ENCODE data around the gene ZBTB7B. TPM values are rescaled to one million over a fixed set of nuclear protein-coding genes. Genes with fewer than 3 reads are reported as not detected.
A peak's percentile ranks its signal among the peaks of the same experiment; 100 is the strongest.

ZBTB7B gene
- total and polyA plus RNA-seq, 9 of the 15 experiments (the other 6 are each of a cell fraction or from before 2014, with no cell fraction given) = 0.04 to 46.5 (median 15.2) TPM

- TF ChIP-seq PML (IDR thresholded peaks at IDR 0.05; ENCODE audit: low read length) (no peak), SPI1 (IDR thresholded peaks at IDR 0.05; ENCODE audit: borderline replicate concordance, low read depth, low read length) (no peak), POLR2G (IDR thresholded peaks at IDR 0.05; ENCODE audit: low read depth, low read length) (peak; percentile 52), ELF1 (tag; IDR thresholded peaks at IDR 0.05) (no peak), NFE2 (IDR thresholded peaks at IDR 0.05; ENCODE audit: low read depth) (no peak), MLX (CRISPR knock-in tag; conservative IDR thresholded peaks at IDR 0.05) (no peak), ZC3H11A (IDR thresholded peaks at IDR 0.05; ENCODE audit: low read depth, low read length) (no peak), CBX5 (IDR thresholded peaks at IDR 0.05; ENCODE audit: borderline replicate concordance, low read depth) (no peak), TAL1 (IDR thresholded peaks at IDR 0.05) (no peak), BCL6 (CRISPR knock-in tag; IDR thresholded peaks at IDR 0.05) (no peak), HMBOX1 (IDR thresholded peaks at IDR 0.05) (no peak), ARID1B (IDR thresholded peaks at IDR 0.05) (peak; percentile 26; the same call in 1 of the 2 replicates), FOXP4 (CRISPR knock-in tag; IDR thresholded peaks at IDR 0.05; ENCODE audit: borderline replicate concordance) (no peak), PHB2 (IDR thresholded peaks at IDR 0.05; ENCODE audit: low read depth) (no peak), ZNF175 (CRISPR knock-in tag; IDR thresholded peaks at IDR 0.05; ENCODE audit: low read depth) (no peak)
- TF ChIP-seq, protein P1, sequence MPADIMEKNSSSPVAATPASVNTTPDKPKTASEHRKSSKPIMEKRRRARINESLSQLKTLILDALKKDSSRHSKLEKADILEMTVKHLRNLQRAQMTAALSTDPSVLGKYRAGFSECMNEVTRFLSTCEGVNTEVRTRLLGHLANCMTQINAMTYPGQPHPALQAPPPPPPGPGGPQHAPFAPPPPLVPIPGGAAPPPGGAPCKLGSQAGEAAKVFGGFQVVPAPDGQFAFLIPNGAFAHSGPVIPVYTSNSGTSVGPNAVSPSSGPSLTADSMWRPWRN (IDR thresholded peaks at IDR 0.05; ENCODE audit: low read depth) = no peak
Measured at GRCh38 chr1:155008015-155008941, 5.7 kb downstream of the ZBTB7B start (continued).

Data from K562 (cell line).